GM12801 (cell line): ENCODE measurements around the gene MBD1.

Experiments
- CTCF ChIP-seq: IDR thresholded peaks from one replicate; pipeline ENCODE4 v1.5.1; 2011; ENCODE audit warnings: control low read depth; ENCODE audit not compliant: insufficient read length; ENCODE audit errors: extremely low read depth

The MBD1 gene

GRCh38 chr18:50275503-50276036 is 5.8 kb downstream of the MBD1 start:
- no peak for TF ChIP-seq CTCF

- no peak for TF ChIP-seq CTCF
These were observed 6.4 kb downstream of the MBD1 start for GRCh38 chr18:50274941-50275340.

- TF ChIP-seq CTCF: no peak
These were observed 7.3 kb downstream of the MBD1 start for GRCh38 chr18:50274044-50274442.

- no peak for TF ChIP-seq CTCF
These were observed 7.9 kb downstream of the MBD1 start for GRCh38 chr18:50273203-50274043.

GRCh38 chr18:50272568-50272967 is 8.8 kb downstream of the MBD1 start:
- TF ChIP-seq CTCF: no peak

GRCh38 chr18:50268022-50268747 is 13.1 kb downstream of the MBD1 start:
- no peak for TF ChIP-seq CTCF

- no peak for TF ChIP-seq CTCF
These were observed 15.0 kb downstream of the MBD1 start, which contains the start of gene CFAP53 for GRCh38 chr18:50266248-50266704. Gene CFAP53 (minus strand): TSS chr18:50266495. CDS start chr18:50266404, 91 bp downstream.
